A549 (cell line): ENCODE measurements around the gene SEPTIN2.

ENCODE experiments used
- CTCF ChIP-seq: fragments of >200 bp; sonication (Bioruptor Twin); formaldehyde crosslinking; IDR thresholded peaks from 3 replicates; pipeline ENCODE4 v1.5.1; 2016
- PBX3 ChIP-seq: IDR thresholded peaks from 2 replicates; pipeline ENCODE4 v1.6.1; 2012
- POLR2A ChIP-seq: IDR thresholded peaks from 2 replicates; pipeline ENCODE4 v1.6.1; 2012; ENCODE audit warnings: mild to moderate bottlenecking, low read length
- RAD21 ChIP-seq, 2 experiments: fragments of >200 bp in 1 of 2; sonication (Bioruptor Twin) in 1 of 2; formaldehyde crosslinking in 1 of 2; IDR thresholded peaks in 1 of 2; conservative IDR thresholded peaks in 1 of 2; 2 replicates in 1 of 2; 3 replicates in 1 of 2; pipeline ENCODE4 v1.6.1; 2012 to 2018; ENCODE audit warnings: inconsistent platforms in 1 of 2
- REST ChIP-seq: fragments of 200-600 bp; sonication (generic); IDR thresholded peaks from 2 replicates; pipeline ENCODE4 v1.6.1; 2016; ENCODE audit warnings: antibody characterized with exemption, mild to moderate bottlenecking, moderate library complexity
- USF2 ChIP-seq: fragments of 450-650 bp; IDR thresholded peaks from 2 replicates; pipeline ENCODE4 v1.6.1; 2014; ENCODE audit warnings: antibody characterized with exemption

- TF ChIP-seq CTCF, result no peak
- no peak for TF ChIP-seq REST
- TF ChIP-seq RAD21 (conservative IDR thresholded peaks at IDR 0.05 in 1 of 2, IDR thresholded peaks at IDR 0.05 in 1 of 2), result no peak
- no peak for TF ChIP-seq PBX3
- TF ChIP-seq POLR2A, result no peak
- TF ChIP-seq USF2, result no peak
These were observed 40.2 kb upstream of the SEPTIN2 start for GRCh38 chr2:241275504-241275903.
